Vagina (tissue), 2 donors: Measurements from ENCODE around the gene CHRNA4.

Source experiments
- POLR2A ChIP-seq, 2 donors: fragments of 450-650 bp; IDR thresholded peaks; one replicate each; pipeline ENCODE4 v1.6.1; 2017; ENCODE audit warnings: antibody characterized with exemption in 2 of 2, mild to moderate bottlenecking in 2 of 2, moderate library complexity in 2 of 2
- TF ChIP-seq, protein P1 (sequence below), 3 experiments: fragments of 450-650 bp in 2 of 3; fragments of 200-600 bp in 1 of 3; sonication (generic) in 1 of 3; IDR thresholded peaks; one replicate each; pipeline ENCODE4 v1.5.1; 2017 to 2019; ENCODE audit warnings: antibody characterized with exemption in 3 of 3, mild to moderate bottlenecking in 2 of 3, moderate library complexity in 2 of 3

DNA sequence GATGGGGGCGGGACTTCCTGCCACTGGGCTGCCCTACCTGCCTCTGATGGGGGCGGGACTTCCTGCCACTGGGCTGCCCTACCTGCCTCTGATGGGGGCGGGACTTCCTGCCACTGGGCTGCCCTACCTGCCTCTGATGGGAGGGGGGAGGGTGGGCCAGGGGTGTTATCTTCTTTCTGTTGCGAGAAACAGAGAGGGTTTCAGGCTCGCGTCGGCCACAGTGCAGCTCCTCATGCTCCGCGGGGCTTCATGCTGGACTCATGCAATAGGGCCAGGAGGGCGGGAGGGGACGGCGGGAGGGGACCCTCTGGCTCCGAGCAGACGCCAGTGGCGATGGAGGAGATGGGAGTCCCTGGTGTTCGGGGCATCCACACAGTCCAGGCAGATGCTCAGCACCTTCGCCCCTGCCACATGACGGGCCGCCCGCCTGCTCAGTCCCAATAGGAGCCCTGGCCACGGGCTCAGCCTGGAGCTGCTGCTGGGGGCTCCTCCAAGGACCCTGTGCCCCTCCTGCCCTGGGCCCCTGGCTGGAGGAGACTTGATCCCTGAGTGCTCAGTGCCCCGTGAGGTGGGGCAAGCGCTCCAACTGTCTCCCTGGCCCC lies 48.8 kb upstream of the CHRNA4 start:
- TF ChIP-seq, protein P1, sequence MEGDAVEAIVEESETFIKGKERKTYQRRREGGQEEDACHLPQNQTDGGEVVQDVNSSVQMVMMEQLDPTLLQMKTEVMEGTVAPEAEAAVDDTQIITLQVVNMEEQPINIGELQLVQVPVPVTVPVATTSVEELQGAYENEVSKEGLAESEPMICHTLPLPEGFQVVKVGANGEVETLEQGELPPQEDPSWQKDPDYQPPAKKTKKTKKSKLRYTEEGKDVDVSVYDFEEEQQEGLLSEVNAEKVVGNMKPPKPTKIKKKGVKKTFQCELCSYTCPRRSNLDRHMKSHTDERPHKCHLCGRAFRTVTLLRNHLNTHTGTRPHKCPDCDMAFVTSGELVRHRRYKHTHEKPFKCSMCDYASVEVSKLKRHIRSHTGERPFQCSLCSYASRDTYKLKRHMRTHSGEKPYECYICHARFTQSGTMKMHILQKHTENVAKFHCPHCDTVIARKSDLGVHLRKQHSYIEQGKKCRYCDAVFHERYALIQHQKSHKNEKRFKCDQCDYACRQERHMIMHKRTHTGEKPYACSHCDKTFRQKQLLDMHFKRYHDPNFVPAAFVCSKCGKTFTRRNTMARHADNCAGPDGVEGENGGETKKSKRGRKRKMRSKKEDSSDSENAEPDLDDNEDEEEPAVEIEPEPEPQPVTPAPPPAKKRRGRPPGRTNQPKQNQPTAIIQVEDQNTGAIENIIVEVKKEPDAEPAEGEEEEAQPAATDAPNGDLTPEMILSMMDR (IDR thresholded peaks at IDR 0.05): no peak
- no peak for TF ChIP-seq POLR2A (IDR thresholded peaks at IDR 0.05)
